Prostate gland (tissue), 2 donors: ENCODE results near the gene TSPAN31. TPM values are rescaled to one million over a fixed set of nuclear protein-coding genes. Genes with fewer than 3 reads are reported as not detected.

ENCODE experiments used
- DNase-seq: peaks from one replicate; pipeline ENCODE4 v3.0.0-alpha.2; 2019; ENCODE audit warnings: low spot score
- H3K27ac ChIP-seq, 2 donors: fragments of 200-600 bp; sonication (generic); 2 replicates each; pipeline ENCODE4 v1.5.1; 2017 to 2019
- H3K27me3 ChIP-seq: fragments of 200-600 bp; sonication (generic); replicated peaks from 2 replicates; pipeline ENCODE4 v1.5.1; 2019; ENCODE audit not compliant: insufficient read depth
- H3K36me3 ChIP-seq, 2 donors: fragments of 200-600 bp; sonication (generic); 1 replicate in 1 of 2; 2 replicates in 1 of 2; pipeline versions ENCODE4 v1.5.1 to v1.8.1; 2017 to 2019
- H3K4me1 ChIP-seq: fragments of 200-600 bp; sonication (generic); replicated peaks from 2 replicates; pipeline ENCODE4 v1.5.1; 2019
- H3K4me3 ChIP-seq, 2 donors: fragments of 200-600 bp; sonication (generic); 2 replicates each; pipeline ENCODE4 v1.5.1; 2017 to 2019
- H3K9me3 ChIP-seq: fragments of 200-600 bp; sonication (generic); 2 replicates; pipeline ENCODE4 v1.5.1; 2017
- POLR2A ChIP-seq: fragments of 450-650 bp; IDR thresholded peaks from one replicate; pipeline ENCODE4 v1.6.1; 2016; ENCODE audit warnings: antibody characterized with exemption, mild to moderate bottlenecking
- POLR2AphosphoS5 ChIP-seq: sonication (generic); formaldehyde crosslinking; IDR thresholded peaks from one replicate; pipeline ENCODE4 v1.6.1; 2017; ENCODE audit warnings: antibody characterized with exemption
- WGBS: methylation state at CpG from one replicate; pipeline ENCODE4 v1.1.5; 2018; 5-methylcytosine and 5-hydroxymethylcytosine counted together
- intact Hi-C: fragments of 100-400 bp; cut with DNase I; formaldehyde crosslinking; loops from one replicate; pipeline ENCODE4 v1.14.2; 2022
- total RNA-seq, 2 donors: library from RNA; depleted of rRNA; stranded (reverse); fragments of >200 nt; gene quantifications; one replicate each; pipeline ENCODE4 v1.1.0, GENCODE V29; 2016
- TF ChIP-seq, protein P1 (sequence below), 4 experiments: fragments of 200-600 bp in 2 of 4; fragments of 450-650 bp in 2 of 4; sonication (generic) in 2 of 4; IDR thresholded peaks; 1 replicate in 3 of 4; 2 replicates in 1 of 4; pipeline ENCODE4 v1.5.1; 2016 to 2019; ENCODE audit warnings: antibody characterized with exemption in 4 of 4, mild to moderate bottlenecking in 2 of 4, moderate library complexity in 2 of 4

Gene TSPAN31
- total RNA-seq, 2 donors from 2014 or later: 40.4 to 127 TPM

DNA sequence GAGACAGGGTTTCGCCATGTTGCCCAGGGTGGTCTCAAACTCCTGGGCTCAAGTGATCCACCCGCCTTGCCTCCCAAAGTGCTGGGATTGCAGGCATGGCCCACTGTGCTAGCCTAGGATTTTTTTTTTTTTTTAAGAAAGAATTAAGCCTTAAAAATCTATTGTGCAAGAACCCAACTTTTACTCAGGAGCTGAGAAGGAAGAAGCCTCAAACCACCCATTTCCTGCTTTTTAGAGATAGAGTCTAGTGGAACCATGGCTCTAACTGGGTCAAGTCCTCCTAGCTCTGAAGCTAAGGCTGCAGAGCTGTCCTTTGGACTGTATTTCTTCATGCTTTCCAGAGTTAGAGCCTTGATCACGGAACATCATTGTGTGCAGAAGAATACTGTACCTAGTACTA is 36.4 kb downstream of the TSPAN31 start:
- no peak for DNase-seq
- TF ChIP-seq POLR2AphosphoS5 (no peak), POLR2A (no peak)
- TF ChIP-seq, protein P1, sequence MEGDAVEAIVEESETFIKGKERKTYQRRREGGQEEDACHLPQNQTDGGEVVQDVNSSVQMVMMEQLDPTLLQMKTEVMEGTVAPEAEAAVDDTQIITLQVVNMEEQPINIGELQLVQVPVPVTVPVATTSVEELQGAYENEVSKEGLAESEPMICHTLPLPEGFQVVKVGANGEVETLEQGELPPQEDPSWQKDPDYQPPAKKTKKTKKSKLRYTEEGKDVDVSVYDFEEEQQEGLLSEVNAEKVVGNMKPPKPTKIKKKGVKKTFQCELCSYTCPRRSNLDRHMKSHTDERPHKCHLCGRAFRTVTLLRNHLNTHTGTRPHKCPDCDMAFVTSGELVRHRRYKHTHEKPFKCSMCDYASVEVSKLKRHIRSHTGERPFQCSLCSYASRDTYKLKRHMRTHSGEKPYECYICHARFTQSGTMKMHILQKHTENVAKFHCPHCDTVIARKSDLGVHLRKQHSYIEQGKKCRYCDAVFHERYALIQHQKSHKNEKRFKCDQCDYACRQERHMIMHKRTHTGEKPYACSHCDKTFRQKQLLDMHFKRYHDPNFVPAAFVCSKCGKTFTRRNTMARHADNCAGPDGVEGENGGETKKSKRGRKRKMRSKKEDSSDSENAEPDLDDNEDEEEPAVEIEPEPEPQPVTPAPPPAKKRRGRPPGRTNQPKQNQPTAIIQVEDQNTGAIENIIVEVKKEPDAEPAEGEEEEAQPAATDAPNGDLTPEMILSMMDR (IDR thresholded peaks at IDR 0.05): no peak
- no peaks in the 10 kb centered on the region for H3K27me3 ChIP-seq
- intact Hi-C loops: loop anchor here (5.0 kb wide), 2 partner anchors 46 to 116 kb away; no protein-coding TSS in a partner anchor
- no peaks in the 10 kb centered on the region for H3K36me3 ChIP-seq
- H3K27ac ChIP-seq: no peak overlapping the region
- H3K4me3 ChIP-seq: no peak overlapping the region
- H3K9me3 ChIP-seq: no peaks in the 10 kb centered on the region
- H3K4me1 ChIP-seq: no peaks in the 10 kb centered on the region
- WGBS: 94% methylated on average over 3 of the region's 3 CpGs

DNA sequence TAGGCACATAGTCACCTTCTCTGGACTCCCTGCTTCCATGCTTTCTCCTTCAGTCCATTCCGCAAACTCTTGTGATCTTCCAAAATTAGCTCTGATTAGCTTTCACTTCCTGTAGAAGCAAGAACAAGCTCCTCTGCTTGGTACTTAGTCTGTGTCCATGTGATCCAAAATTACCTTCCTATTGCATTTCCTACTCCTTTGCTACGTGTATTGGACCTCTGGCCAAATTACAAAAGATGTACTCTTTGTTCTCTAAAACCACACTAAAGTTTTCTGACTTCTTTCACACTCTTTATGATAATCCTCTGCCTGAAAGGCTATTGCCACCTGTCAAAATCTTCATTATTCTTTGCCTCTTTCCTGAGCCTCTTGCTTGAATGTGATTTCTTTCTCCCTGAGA is 37.0 kb downstream of the TSPAN31 start:
- H3K4me3 ChIP-seq: no peak overlapping the region
- TF ChIP-seq, protein P1 (IDR thresholded peaks at IDR 0.05): no peak
- TF ChIP-seq POLR2A: no peak
- TF ChIP-seq POLR2AphosphoS5: no peak
- H3K36me3 ChIP-seq: no peaks in the 10 kb centered on the region
- H3K4me1 ChIP-seq: no peaks in the 10 kb centered on the region
- no peaks in the 10 kb centered on the region for H3K9me3 ChIP-seq
- 70% methylated on average over 2 of the region's 2 CpGs for WGBS
- intact Hi-C loops: loop anchor here (5.0 kb wide), 2 partner anchors 46 to 116 kb away; no protein-coding TSS in a partner anchor
- no peaks in the 10 kb centered on the region for H3K27me3 ChIP-seq
- no peak for DNase-seq
- no peak overlapping the region for H3K27ac ChIP-seq

DNA sequence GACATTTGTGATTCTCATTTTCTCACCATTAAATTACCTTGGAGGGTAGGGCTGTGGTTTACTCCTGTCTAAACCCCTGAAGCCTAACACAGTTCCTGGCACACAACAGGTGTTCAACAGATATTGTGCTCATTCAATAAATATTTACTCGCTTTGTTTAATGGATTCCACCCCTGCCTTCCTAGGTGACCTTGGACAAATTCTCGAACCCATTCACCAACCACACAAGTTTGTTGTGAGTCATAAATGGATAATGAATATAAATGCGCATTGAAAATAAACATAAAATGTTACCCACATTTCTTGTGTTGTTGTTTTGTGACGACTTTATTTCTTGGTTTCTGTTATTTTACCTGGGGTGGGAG is 37.4 kb downstream of the TSPAN31 start:
- Histone ChIP-seq H3K36me3 (peaks cover 0 to 2% of the 10 kb centered on the region in 2 donors), H3K4me3 (peak overlapping the region in 1 of 2 donors; percentile 93), H3K4me1 (no peaks in the 10 kb centered on the region), H3K27me3 (no peaks in the 10 kb centered on the region), H3K9me3 (no peaks in the 10 kb centered on the region), H3K27ac (no peak overlapping the region)
- TF ChIP-seq, protein P1 (IDR thresholded peaks at IDR 0.05): no peak
- no peak for TF ChIP-seq POLR2AphosphoS5
- TF ChIP-seq POLR2A: no peak
- DNase-seq: no peak
- intact Hi-C loops: loop anchor here (5.0 kb wide), 2 partner anchors 45 to 115 kb away; no protein-coding TSS in a partner anchor
- WGBS: 22% methylated on average over 4 of the region's 4 CpGs

DNA sequence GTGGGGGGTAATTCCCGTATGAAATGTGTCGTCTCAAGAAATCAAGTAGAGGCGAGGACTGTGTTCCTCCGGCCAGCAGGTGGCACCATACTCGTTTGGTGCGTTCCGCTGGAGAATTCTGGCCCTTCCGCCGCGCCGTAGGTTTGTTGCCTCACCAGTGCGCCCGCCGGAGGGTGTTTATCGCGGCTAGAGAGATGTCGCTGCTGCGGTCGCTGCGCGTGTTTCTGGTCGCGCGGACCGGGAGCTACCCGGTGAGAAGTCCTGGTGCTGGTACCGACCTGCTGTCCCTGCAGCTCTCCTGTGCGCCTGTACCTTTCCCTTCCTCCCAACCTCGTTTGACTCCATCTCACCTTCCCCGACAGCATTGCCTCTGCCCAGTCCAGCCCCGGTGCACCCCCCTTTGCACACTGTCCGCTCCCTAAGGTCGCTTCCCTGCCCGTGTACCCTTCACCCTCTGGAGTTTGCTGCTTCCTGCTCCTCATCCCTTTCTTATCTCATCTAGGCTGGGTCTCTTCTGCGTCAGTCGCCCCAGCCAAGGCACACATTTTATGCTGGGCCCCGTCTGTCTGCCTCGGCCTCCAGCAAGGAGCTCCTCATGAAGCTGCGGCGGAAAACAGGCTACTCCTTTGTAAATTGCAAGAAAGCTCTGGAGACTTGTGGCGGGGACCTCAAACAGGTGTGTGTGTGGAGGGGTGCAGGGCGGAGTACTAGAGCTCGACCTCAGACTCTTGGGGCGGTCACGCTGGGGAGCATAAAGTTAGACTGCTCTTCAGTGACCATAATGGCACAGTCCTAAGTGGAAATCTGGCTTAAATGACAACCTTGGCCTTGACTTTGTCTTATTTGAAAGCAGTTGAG is 38.0 kb downstream of the TSPAN31 start, which contains the start of gene TSFM:
TSS of gene TSFM (plus strand) at position 180 of the 858 bp plus-strand sequence. CDS start at position 195, 15 bp downstream.
- Histone ChIP-seq H3K9me3 (no peaks in the 10 kb centered on the region), H3K27me3 (no peaks in the 10 kb centered on the region), H3K4me1 (no peaks in the 10 kb centered on the region), H3K27ac (peak within 1 kb of the TSS; percentile 28 to 71), H3K36me3 (peaks cover 0 to 4% of the 10 kb centered on the region in 2 donors), H3K4me3 (peak within 1 kb of the TSS; percentile 58 to 93)
- WGBS: 1% methylated on average over 45 of the region's 45 CpGs
- TF ChIP-seq, protein P1 (IDR thresholded peaks at IDR 0.05): peak; percentile 95 to 98 (median 96)
- TF ChIP-seq POLR2A: no peak
- peak; percentile 97 for TF ChIP-seq POLR2AphosphoS5
- peak; percentile 94 for DNase-seq
- intact Hi-C loops: loop anchor here (5.0 kb wide), 2 partner anchors 44 to 114 kb away; no protein-coding TSS in a partner anchor
